Karpas-422 (cell line): Measurements from ENCODE around the gene SPO11. TPM values are rescaled to one million over a fixed set of nuclear protein-coding genes. Genes with fewer than 3 reads are reported as not detected.

Source experiments
- DNase-seq: peaks from one replicate; pipeline ENCODE4 v3.0.0-alpha.2; 2015
- H2AFZ ChIP-seq: fragments of 200-600 bp; sonication (generic); 2 replicates; pipeline ENCODE4 v1.6.1; 2014; ENCODE audit warnings: antibody characterized with exemption, low read length, mixed read lengths
- H3K27ac ChIP-seq: fragments of 200-600 bp; sonication (generic); 2 replicates; pipeline ENCODE4 v1.5.1; 2014; ENCODE audit warnings: mild to moderate bottlenecking, low read length, moderate library complexity
- H3K27me3 ChIP-seq: fragments of 200-600 bp; sonication (generic); 2 replicates; pipeline ENCODE4 v1.6.1; 2014; ENCODE audit warnings: low read length, mixed read lengths
- H3K36me3 ChIP-seq: fragments of 200-600 bp; sonication (generic); 2 replicates; pipeline ENCODE4 v1.6.1; 2014; ENCODE audit warnings: low read length, mixed read lengths; ENCODE audit not compliant: insufficient read depth
- H3K4me1 ChIP-seq: fragments of 200-600 bp; sonication (generic); 2 replicates; pipeline ENCODE4 v1.6.1; 2014; ENCODE audit warnings: mild to moderate bottlenecking, low read length, mixed read lengths
- H3K4me2 ChIP-seq: fragments of 200-600 bp; sonication (generic); 2 replicates; pipeline ENCODE4 v1.6.1; 2014; ENCODE audit warnings: low read length, low read depth, mild to moderate bottlenecking; ENCODE audit not compliant: poor library complexity, severe bottlenecking
- H3K4me3 ChIP-seq: fragments of 200-600 bp; sonication (generic); 2 replicates; pipeline ENCODE4 v1.5.1; 2014; ENCODE audit warnings: mild to moderate bottlenecking, antibody characterized with exemption, low read length, mixed read lengths
- H3K79me2 ChIP-seq: fragments of 200-600 bp; sonication (generic); 2 replicates; pipeline ENCODE4 v1.6.1; 2014; ENCODE audit warnings: mild to moderate bottlenecking, low read length, mixed read lengths
- H3K9ac ChIP-seq: fragments of 200-600 bp; sonication (generic); 2 replicates; pipeline ENCODE4 v1.6.0; 2014; ENCODE audit warnings: low read length
- H3K9me2 ChIP-seq: fragments of 200-600 bp; sonication (generic), shearing (Covaris generic); replicated peaks from 2 replicates; pipeline ENCODE4 v1.6.0; 2014; ENCODE audit warnings: mild to moderate bottlenecking, low read length, moderate library complexity; ENCODE audit not compliant: insufficient read depth
- H3K9me3 ChIP-seq: fragments of 300-700, 200-600 bp; sonication (generic); 2 replicates; pipeline ENCODE4 v1.6.1; 2014; ENCODE audit warnings: low read length, mixed read lengths
- H4K20me1 ChIP-seq: fragments of 200-600 bp; sonication (generic); 2 replicates; pipeline ENCODE4 v1.6.1; 2014; ENCODE audit warnings: mild to moderate bottlenecking, antibody characterized with exemption, low read length, low read depth; ENCODE audit not compliant: insufficient read depth
- total RNA-seq: library from RNA; depleted of rRNA; stranded (reverse); fragments of >200 nt; shearing (Covaris generic); gene quantifications from 2 replicates; pipeline ENCODE4 v1.2.3, GENCODE V29; 2014; ENCODE audit warnings: low replicate concordance

The SPO11 gene
- total RNA-seq, 1 experiment from 2014 or later = not detected

GRCh38 chr20:57321142-57321541 is 8.5 kb upstream of the SPO11 start:
- Histone ChIP-seq H3K27ac (peak overlapping the region; percentile 97), H3K9me3 (no peaks in the 10 kb centered on the region), H3K4me1 (peaks cover 96% of the 10 kb centered on the region), H3K79me2 (no peaks in the 10 kb centered on the region), H3K9me2 (no peaks in the 10 kb centered on the region), H3K4me3 (no peak overlapping the region), H3K36me3 (no peaks in the 10 kb centered on the region), H2AFZ (no peak overlapping the region), H3K4me2 (no peak overlapping the region), H4K20me1 (no peaks in the 10 kb centered on the region), H3K27me3 (no peaks in the 10 kb centered on the region), H3K9ac (no peak overlapping the region)
- no peak for DNase-seq

- peak overlapping the region; percentile 65 for H3K4me2 ChIP-seq
- H3K9ac ChIP-seq = peak overlapping the region; percentile 62
- peak; percentile 58 for DNase-seq
- H3K27me3 ChIP-seq = no peaks in the 10 kb centered on the region
- no peaks in the 10 kb centered on the region for H3K9me3 ChIP-seq
- H3K4me3 ChIP-seq = peak overlapping the region; percentile 12; the same call in 1 of the 2 replicates
- no peaks in the 10 kb centered on the region for H3K36me3 ChIP-seq
- H3K27ac ChIP-seq = peak overlapping the region; percentile 97
- H3K4me1 ChIP-seq = peaks cover 97% of the 10 kb centered on the region
- no peaks in the 10 kb centered on the region for H3K9me2 ChIP-seq
- no peaks in the 10 kb centered on the region for H3K79me2 ChIP-seq
- no peak overlapping the region for H2AFZ ChIP-seq
- H4K20me1 ChIP-seq = no peaks in the 10 kb centered on the region
These were observed 7.1 kb upstream of the SPO11 start for GRCh38 chr20:57322476-57322875.

- Histone ChIP-seq H3K27me3 (no peaks in the 10 kb centered on the region), H2AFZ (no peak overlapping the region), H3K4me3 (peak overlapping the region; percentile 12; the same call in 1 of the 2 replicates), H3K27ac (peak overlapping the region; percentile 97), H3K79me2 (no peaks in the 10 kb centered on the region), H3K4me2 (peak overlapping the region; percentile 65), H3K4me1 (peaks cover 97% of the 10 kb centered on the region), H3K9me3 (no peaks in the 10 kb centered on the region), H4K20me1 (no peaks in the 10 kb centered on the region), H3K36me3 (no peaks in the 10 kb centered on the region), H3K9ac (peak overlapping the region; percentile 62), H3K9me2 (no peaks in the 10 kb centered on the region)
- DNase-seq = peak; percentile 95
These were observed 6.6 kb upstream of the SPO11 start for GRCh38 chr20:57323034-57323433.

GRCh38 chr20:57325632-57326356 is 3.8 kb upstream of the SPO11 start:
- Histone ChIP-seq H3K27ac (peak overlapping the region; percentile 97), H3K27me3 (no peaks in the 10 kb centered on the region), H3K79me2 (no peaks in the 10 kb centered on the region), H3K9me2 (no peaks in the 10 kb centered on the region), H3K4me1 (peaks cover 100% of the 10 kb centered on the region), H3K9ac (peak overlapping the region; percentile 64), H3K9me3 (no peaks in the 10 kb centered on the region), H3K36me3 (no peaks in the 10 kb centered on the region), H2AFZ (no peak overlapping the region), H3K4me2 (peak overlapping the region; percentile 65), H3K4me3 (peak overlapping the region; percentile 14; the same call in 1 of the 2 replicates), H4K20me1 (no peaks in the 10 kb centered on the region)
- DNase-seq = peak; percentile 91

- Histone ChIP-seq H3K4me3 (peak overlapping the region; percentile 5; the same call in 1 of the 2 replicates), H3K9ac (peak overlapping the region; percentile 64)
- DNase-seq = peak; percentile 87
These were observed 2.7 kb upstream of the SPO11 start for GRCh38 chr20:57326667-57327455.

GRCh38 chr20:57327820-57328219 is 1.8 kb upstream of the SPO11 start:
- DNase-seq = peak; percentile 52
- H3K9ac ChIP-seq = peak overlapping the region; percentile 39; the same call in 1 of the 2 replicates

More at GRCh38 chr20:57326667-57327455, 2.7 kb upstream of the SPO11 start:
- no peaks in the 10 kb centered on the region for H4K20me1 ChIP-seq
- H3K9me2 ChIP-seq = no peaks in the 10 kb centered on the region
- H3K27ac ChIP-seq = peak overlapping the region; percentile 97
- H3K9me3 ChIP-seq = no peaks in the 10 kb centered on the region
- no peaks in the 10 kb centered on the region for H3K36me3 ChIP-seq
- H3K4me1 ChIP-seq = peaks cover 100% of the 10 kb centered on the region
- no peaks in the 10 kb centered on the region for H3K79me2 ChIP-seq
- peak overlapping the region; percentile 65 for H3K4me2 ChIP-seq
- no peaks in the 10 kb centered on the region for H3K27me3 ChIP-seq
- no peak overlapping the region for H2AFZ ChIP-seq

GRCh38 chr20:57330998-57331397 is 1.4 kb downstream of the SPO11 start:
- DNase-seq = peak; percentile 44
- Histone ChIP-seq H3K27ac (no peak overlapping the region), H3K9me2 (no peaks in the 10 kb centered on the region), H3K27me3 (no peaks in the 10 kb centered on the region), H3K9me3 (no peaks in the 10 kb centered on the region), H3K79me2 (no peaks in the 10 kb centered on the region), H3K36me3 (no peaks in the 10 kb centered on the region), H3K4me2 (peak overlapping the region; percentile 12), H2AFZ (0 out of 2 replicates have a peak overlapping the region, but pooled peaks have one; percentile 21), H3K4me3 (no peak overlapping the region), H3K9ac (no peak overlapping the region), H4K20me1 (no peaks in the 10 kb centered on the region), H3K4me1 (peaks cover 64% of the 10 kb centered on the region)

More at GRCh38 chr20:57327820-57328219, 1.8 kb upstream of the SPO11 start:
- Histone ChIP-seq H3K36me3 (no peaks in the 10 kb centered on the region), H4K20me1 (no peaks in the 10 kb centered on the region), H3K9me2 (no peaks in the 10 kb centered on the region), H3K79me2 (no peaks in the 10 kb centered on the region), H3K4me1 (peaks cover 96% of the 10 kb centered on the region), H3K9me3 (no peaks in the 10 kb centered on the region), H3K27me3 (no peaks in the 10 kb centered on the region), H3K4me2 (peak overlapping the region; percentile 65), H3K4me3 (no peak overlapping the region), H3K27ac (peak overlapping the region; percentile 97), H2AFZ (peak overlapping the region; percentile 87; the same call in 1 of the 2 replicates)
